Small intestine (tissue), 7 donors: ENCODE data around the gene SORCS2. TPM values are rescaled to one million over a fixed set of nuclear protein-coding genes. Genes with fewer than 3 reads are reported as not detected.
A peak's percentile ranks its signal among the peaks of the same experiment; 100 is the strongest.

ENCODE experiments used
- DNase-seq, 2 donors: peaks; one replicate each; pipeline versions ENCODE4 v3.0.0 to v3.0.0-alpha.2; 2013
- FAIRE-seq: peaks from 2 replicates; lab custom pipeline; 2012; peaks lifted over from hg19 to GRCh38; lab: Jason Lieb, UNC
- H3K27ac ChIP-seq, 3 donors: one replicate each; pipeline ENCODE4 v1.5.1; 2013; ENCODE audit warnings: low read length in 2 of 3, mild to moderate bottlenecking in 2 of 3, control low read depth in 1 of 3, inconsistent platforms in 1 of 3, low read depth in 1 of 3, moderate library complexity in 1 of 3
- H3K27me3 ChIP-seq, 3 donors: one replicate each; pipeline ENCODE4 v1.6.1; 2013; ENCODE audit warnings: low read length in 3 of 3, inconsistent platforms in 1 of 3; ENCODE audit not compliant: control insufficient read depth in 3 of 3, insufficient read depth in 3 of 3
- H3K36me3 ChIP-seq, 3 donors: one replicate each; pipeline ENCODE4 v1.6.1; 2013; ENCODE audit warnings: low read length in 3 of 3, inconsistent platforms in 1 of 3, low read depth in 1 of 3, mild to moderate bottlenecking in 1 of 3, moderate library complexity in 1 of 3; ENCODE audit not compliant: control insufficient read depth in 3 of 3, insufficient read depth in 2 of 3
- H3K4me1 ChIP-seq, 3 donors: one replicate each; pipeline ENCODE4 v1.6.1; 2013; ENCODE audit warnings: low read length in 2 of 3, inconsistent platforms in 1 of 3, low read depth in 1 of 3, mild to moderate bottlenecking in 1 of 3, moderate library complexity in 1 of 3; ENCODE audit not compliant: control insufficient read depth in 3 of 3, insufficient read depth in 2 of 3
- H3K4me3 ChIP-seq, 3 donors: one replicate each; pipeline ENCODE4 v1.5.1; 2013; ENCODE audit warnings: low read length in 3 of 3, control low read depth in 1 of 3, inconsistent platforms in 1 of 3, low read depth in 1 of 3, mild to moderate bottlenecking in 1 of 3, moderate library complexity in 1 of 3
- H3K9me3 ChIP-seq, 2 donors: one replicate each; pipeline ENCODE4 v1.6.1; 2013; ENCODE audit warnings: low read depth in 1 of 2, low read length in 1 of 2; ENCODE audit not compliant: control insufficient read depth in 2 of 2, insufficient read depth in 1 of 2
- WGBS, 3 donors: extraction: QIAGEN DNeasy Blood & Tissue Kit; methylation state at CpG; one replicate each; pipeline ENCODE4 v1.1.7; 2013; 5-methylcytosine and 5-hydroxymethylcytosine counted together
- polyA plus RNA-seq, 4 donors: library from polyadenylated mRNA; stranded (reverse) in 3 of 4; unstranded in 1 of 4; fragments of 200-250 nt in 3 of 4; fragments of 120-200 nt in 1 of 4; gene quantifications; one replicate each; pipeline versions ENCODE4 v1.2.1 to v1.2.3, GENCODE V29; 2013
- donor health status: healthy with polysubstance abuse.
- donor health status: control.
- donor health status: control.
- donor health status: Bipolar disorder and iron deficiency.
- donor health status: healthy.

The SORCS2 gene
- polyA plus RNA-seq, 4 donors: 0.63 to 3.3 (median 2.2) TPM; not detected in 1

DNA sequence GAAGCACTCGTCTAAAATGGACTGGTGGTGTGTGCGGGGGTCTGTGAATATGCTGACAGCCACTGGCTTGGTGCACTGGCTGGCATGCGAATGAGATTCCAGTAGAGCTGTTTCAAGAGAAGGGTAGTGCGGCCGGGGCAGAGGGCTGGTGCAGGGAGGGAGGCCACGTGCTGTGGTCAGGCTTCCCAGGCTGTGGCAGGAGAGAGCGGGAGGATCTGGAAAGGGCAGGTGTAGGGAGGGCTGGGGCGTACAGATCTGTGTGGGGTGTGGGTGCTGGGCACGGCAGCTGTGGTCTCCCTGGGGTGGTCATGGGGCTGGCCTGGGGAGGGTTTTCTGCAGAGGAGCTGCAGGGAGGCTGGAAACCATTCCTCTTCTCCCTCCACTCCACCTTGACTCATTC is 30.2 kb downstream of the SORCS2 start:
- DNase-seq (no peak), FAIRE-seq (no peak)
- Histone ChIP-seq H3K4me3 (no peak overlapping the region), H3K36me3 (no peaks in the 10 kb centered on the region), H3K27me3 (no peaks in the 10 kb centered on the region), H3K27ac (no peak overlapping the region), H3K4me1 (peaks cover 0 to 4% (median 0%) of the 10 kb centered on the region in 3 donors), H3K9me3 (no peaks in the 10 kb centered on the region)
- WGBS, 3 donors: 79 to 91% (median 91%) methylated on average over 9 of the region's 9 CpGs

DNA sequence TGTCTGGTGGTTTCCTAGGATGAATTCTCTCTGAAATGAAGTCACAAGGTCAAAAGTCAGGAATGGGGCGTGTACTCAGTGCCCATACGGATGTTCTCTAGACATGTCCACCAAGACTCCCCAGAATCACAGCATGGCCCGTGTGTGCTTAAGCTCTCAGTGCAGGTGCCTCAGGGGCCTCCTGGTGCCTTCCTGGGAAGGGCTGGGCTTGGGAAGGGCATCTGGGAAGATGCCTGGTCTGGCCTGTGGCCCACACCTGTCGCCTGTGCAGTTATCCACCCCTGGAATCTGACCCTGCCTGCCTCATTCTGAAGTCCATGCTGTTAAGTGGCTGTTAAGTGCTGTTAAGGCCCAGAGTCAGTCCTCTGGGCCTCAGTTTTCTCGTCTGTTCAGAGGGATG is 31.2 kb downstream of the SORCS2 start:
- H3K4me1 ChIP-seq: no peaks in the 10 kb centered on the region
- H3K36me3 ChIP-seq: no peaks in the 10 kb centered on the region
- H3K27ac ChIP-seq: no peak overlapping the region
- 14 to 57% (median 28%) methylated on average over 5 of the region's 5 CpGs for WGBS, 3 donors
- no peaks in the 10 kb centered on the region for H3K27me3 ChIP-seq
- FAIRE-seq (no peak), DNase-seq (peak in 1 of 2 donors; percentile 6)
- no peak overlapping the region for H3K4me3 ChIP-seq
- H3K9me3 ChIP-seq: no peaks in the 10 kb centered on the region

DNA sequence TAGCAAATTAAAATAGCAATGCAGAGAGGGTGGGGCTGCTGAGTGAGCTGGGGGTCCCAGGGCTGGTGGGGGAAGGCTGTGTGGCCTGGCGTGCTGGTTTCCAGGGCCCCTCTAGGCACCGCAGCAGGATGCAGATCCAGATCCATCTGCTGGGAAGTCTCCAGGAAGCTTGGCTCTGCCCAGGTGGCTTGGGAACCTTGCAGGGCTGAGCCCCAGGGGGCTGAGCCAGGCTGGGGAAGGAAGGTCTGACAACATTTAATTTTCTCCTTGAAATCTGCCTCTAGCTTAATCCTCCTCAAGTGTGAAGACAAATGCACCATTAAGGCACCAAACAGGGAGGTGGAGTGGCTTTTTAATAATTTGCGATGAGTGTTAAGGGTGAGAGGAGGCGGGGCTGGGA is 31.7 kb downstream of the SORCS2 start:
- no peaks in the 10 kb centered on the region for H3K4me1 ChIP-seq
- H3K9me3 ChIP-seq: no peaks in the 10 kb centered on the region
- H3K36me3 ChIP-seq: no peaks in the 10 kb centered on the region
- FAIRE-seq (no peak), DNase-seq (no peak)
- H3K27ac ChIP-seq: no peak overlapping the region
- WGBS, 3 donors: 63 to 95% (median 79%) methylated on average over 4 of the region's 4 CpGs
- H3K27me3 ChIP-seq: no peaks in the 10 kb centered on the region
- no peak overlapping the region for H3K4me3 ChIP-seq

DNA sequence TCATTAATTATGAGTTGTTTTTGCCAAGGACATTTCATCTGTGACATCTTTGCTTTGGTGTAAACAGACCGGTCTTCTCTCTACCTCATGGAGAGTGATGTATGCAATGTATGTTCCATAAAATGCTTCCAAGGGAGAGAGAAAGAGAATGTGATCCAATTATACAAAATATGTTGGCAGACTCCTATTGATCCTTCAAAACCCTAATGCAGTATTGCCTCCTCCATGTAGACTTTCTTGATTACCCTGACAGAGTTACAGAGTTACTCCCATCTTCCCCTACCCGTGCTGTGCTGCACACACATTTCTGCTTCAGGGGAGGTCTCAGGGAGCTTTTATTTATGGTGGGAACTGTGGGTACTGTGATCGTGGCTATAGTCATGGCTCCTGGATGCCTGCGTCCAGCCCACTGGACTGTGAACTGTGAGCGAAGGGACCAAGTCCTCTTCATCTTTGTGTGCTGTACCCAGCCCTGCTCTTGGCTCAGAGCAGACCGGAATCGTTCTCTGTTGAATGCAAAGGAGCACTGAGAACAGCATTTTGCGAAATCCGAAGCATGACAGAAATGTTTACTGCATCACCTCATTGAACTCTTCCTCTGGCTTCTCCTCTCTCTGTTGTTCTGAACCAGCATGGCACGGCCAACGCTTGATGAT is 32.7 kb downstream of the SORCS2 start:
- no peaks in the 10 kb centered on the region for H3K36me3 ChIP-seq
- FAIRE-seq: no peak
- no peaks in the 10 kb centered on the region for H3K4me1 ChIP-seq
- H3K27ac ChIP-seq: no peak overlapping the region
- no peaks in the 10 kb centered on the region for H3K27me3 ChIP-seq
- H3K9me3 ChIP-seq: no peaks in the 10 kb centered on the region
- no peak for DNase-seq
- H3K4me3 ChIP-seq: no peak overlapping the region
- 86 to 92% (median 90%) methylated on average over 11 of the region's 11 CpGs for WGBS, 3 donors

DNA sequence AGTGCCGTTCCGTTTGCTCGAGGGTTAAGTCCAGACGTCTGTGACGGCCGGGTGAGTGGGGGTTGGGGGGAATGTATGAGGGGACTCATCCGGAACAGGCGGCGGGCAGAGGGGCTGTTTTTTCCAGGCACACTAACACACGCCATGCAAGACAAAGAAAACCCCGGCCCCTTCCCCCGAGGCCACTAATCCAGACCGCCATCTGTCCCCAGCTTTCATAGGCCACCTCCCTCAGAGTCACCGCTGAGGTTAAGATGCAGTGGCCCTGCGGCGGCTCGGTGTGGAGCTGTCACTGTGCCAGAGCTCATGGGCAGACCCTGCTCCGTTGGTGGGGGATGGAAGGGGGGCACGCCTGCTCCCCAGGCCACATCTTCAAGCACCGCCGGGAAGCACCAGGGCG is 34.1 kb downstream of the SORCS2 start:
- WGBS, 3 donors: 50 to 56% (median 56%) methylated on average over 22 of the region's 22 CpGs
- H3K9me3 ChIP-seq: peaks cover 0 to 3% of the 10 kb centered on the region in 2 donors

DNA sequence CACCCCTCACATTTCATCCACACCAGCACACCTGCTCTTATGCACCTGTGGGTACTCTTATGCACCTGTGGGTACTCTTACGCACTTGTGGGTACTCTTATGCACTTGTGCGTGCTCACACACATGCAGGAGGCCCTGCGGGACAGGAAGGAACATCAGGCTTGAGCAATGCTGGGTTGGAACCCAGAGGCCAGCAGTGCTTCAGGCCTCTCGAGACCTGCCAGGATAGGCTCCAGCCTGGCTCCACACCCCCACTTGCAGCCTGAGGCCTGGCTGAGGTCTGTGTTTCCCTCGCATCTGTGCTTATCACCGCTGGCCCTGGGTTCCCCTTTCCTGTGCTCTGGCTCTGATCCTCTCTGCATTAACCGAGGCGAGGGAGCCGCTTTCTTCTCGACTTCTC is 34.7 kb downstream of the SORCS2 start:
- Histone ChIP-seq H3K4me3 (no peak overlapping the region), H3K27me3 (no peaks in the 10 kb centered on the region), H3K9me3 (peaks cover 0 to 3% of the 10 kb centered on the region in 2 donors), H3K27ac (no peak overlapping the region), H3K36me3 (no peaks in the 10 kb centered on the region), H3K4me1 (no peaks in the 10 kb centered on the region)
- 67 to 79% (median 70%) methylated on average over 10 of the region's 10 CpGs for WGBS, 3 donors
- DNase-seq (no peak), FAIRE-seq (no peak)

More for the DNA sequence above, 34.1 kb downstream of the SORCS2 start:
- no peak overlapping the region for H3K4me3 ChIP-seq
- no peaks in the 10 kb centered on the region for H3K36me3 ChIP-seq
- DNase-seq: no peak
- no peak for FAIRE-seq
- no peak overlapping the region for H3K27ac ChIP-seq
- no peaks in the 10 kb centered on the region for H3K27me3 ChIP-seq
- no peaks in the 10 kb centered on the region for H3K4me1 ChIP-seq

DNA sequence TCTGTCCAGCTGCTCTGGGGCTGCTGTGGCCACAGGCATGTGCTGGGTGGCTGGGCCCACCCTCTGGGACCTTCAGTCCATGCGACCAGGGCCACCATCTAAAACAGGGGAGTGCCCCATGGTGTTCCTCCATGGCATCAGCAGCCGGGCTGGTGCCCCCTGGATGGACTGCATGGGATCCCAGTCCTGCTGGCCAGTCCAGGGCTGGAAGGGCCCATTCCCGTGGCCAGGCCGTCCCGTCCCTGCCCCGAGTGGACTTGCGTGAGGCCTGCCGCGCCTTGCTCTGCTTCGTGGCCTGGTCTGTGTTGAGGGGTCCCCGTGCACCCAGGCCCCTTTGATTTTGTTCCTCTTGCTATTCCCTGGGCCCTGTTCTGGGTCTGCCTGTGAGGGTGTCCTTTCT is 36.4 kb downstream of the SORCS2 start:
- no peaks in the 10 kb centered on the region for H3K4me1 ChIP-seq
- H3K4me3 ChIP-seq: no peak overlapping the region
- no peak for DNase-seq
- H3K9me3 ChIP-seq: peaks cover 0 to 3% of the 10 kb centered on the region in 2 donors
- WGBS, 3 donors: 90 to 93% (median 91%) methylated on average over 9 to 11 of the region's 11 CpGs
- no peaks in the 10 kb centered on the region for H3K36me3 ChIP-seq
- no peaks in the 10 kb centered on the region for H3K27me3 ChIP-seq
- H3K27ac ChIP-seq: no peak overlapping the region
- no peak for FAIRE-seq

DNA sequence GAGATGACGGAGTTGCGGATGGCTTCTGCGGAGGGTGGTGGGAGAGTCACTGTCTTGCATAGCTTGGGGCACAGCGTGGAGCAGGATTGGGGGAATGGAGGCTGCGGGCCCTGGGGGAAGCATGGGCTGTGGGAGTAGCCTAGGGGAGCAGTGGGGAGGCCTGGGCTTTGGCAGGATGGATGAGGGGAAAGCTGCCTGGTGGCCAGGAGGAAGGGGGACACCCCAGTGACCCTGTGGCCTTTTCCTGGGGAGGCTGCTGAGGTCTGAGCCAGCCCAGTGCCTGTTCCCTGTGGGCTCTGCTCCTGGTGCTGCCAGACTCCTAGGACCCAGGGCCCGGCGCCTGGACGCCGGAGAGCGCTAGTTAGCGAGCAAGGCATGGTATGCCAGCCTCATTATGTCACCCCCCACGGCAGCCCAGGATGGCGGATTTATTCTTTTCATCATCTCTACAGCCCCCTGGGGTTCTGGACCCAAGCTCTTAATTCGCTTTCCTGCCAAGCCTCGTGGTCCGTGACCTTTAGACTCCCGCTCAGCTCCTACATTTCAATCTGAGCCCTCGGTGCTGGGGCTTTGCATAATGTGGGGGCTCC is 39.8 kb downstream of the SORCS2 start:
- Histone ChIP-seq H3K4me3 (no peak overlapping the region), H3K4me1 (no peaks in the 10 kb centered on the region), H3K27me3 (no peaks in the 10 kb centered on the region), H3K9me3 (peaks cover 0 to 3% of the 10 kb centered on the region in 2 donors), H3K36me3 (no peaks in the 10 kb centered on the region), H3K27ac (no peak overlapping the region)
- no peak for FAIRE-seq
- no peak for DNase-seq
- WGBS, 3 donors: 79 to 88% (median 80%) methylated on average over 17 to 18 of the region's 18 CpGs
